HG03558 (cell line): ENCODE measurements around the gene CHAF1A.

ENCODE experiments used
- ATAC-seq: cut with Tn5 transposase; IDR thresholded peaks from one replicate; pipeline ENCODE4 v1.9.1; 2021; ENCODE audit warnings: moderate number of reproducible peaks; ENCODE audit not compliant: unreplicated experiment; ENCODE audit errors: extremely low read depth

Gene CHAF1A

GRCh38 chr19:4449639-4450028 lies 47.2 kb downstream of the CHAF1A start:
- no peak for ATAC-seq

GRCh38 chr19:4452230-4452990 lies 50.0 kb downstream of the CHAF1A start:
- no peak for ATAC-seq

DNA sequence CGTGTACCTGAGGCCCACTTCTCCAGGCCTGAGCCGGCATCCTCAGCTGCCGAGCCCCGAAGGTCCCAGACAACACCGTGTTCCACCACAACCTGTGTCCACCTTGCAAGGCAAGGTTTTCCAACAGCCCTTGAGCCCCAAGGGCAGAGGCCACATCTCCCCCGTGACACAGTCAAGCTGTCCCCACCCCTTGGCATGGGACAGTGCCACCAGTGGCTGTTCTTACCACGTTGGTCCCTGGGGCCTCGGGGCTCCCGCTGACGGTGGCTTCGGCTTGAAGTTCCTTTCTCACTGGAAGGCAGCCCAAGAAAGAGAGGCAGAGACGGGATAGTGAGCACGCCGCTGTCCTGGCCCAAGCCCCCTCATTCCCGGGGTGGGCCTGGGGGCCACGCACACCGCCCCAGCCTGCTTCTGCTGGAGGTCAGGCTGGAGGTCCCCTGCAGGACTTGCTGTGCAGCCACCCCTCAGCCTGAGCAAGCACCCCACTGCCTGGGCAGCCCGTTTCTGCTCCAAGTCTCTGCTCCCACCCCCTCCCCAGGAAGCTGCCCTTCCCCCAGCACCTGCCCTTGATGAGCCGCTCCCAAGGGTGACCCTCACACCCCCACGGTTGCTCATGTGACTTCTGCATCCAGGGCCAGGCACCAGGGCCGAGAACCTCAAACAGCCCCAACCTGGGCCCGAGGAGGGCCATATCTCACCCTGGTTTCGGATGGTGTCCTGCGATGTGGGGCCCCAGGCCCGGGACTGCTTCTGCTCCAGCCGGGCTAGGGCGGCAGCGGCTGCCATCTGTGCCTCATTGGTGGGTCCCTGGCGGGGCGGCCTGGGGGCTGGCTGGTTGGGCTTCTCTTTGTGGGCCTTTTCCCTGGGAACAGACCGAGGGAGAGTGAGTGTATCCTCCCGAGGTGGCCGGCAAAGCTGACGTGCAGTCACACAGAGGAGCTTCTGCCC lies 51.1 kb downstream of the CHAF1A start:
- no peak for ATAC-seq

- ATAC-seq = no peak
Observed at GRCh38 chr19:4454747-4455718, 52.6 kb downstream of the CHAF1A start.

DNA sequence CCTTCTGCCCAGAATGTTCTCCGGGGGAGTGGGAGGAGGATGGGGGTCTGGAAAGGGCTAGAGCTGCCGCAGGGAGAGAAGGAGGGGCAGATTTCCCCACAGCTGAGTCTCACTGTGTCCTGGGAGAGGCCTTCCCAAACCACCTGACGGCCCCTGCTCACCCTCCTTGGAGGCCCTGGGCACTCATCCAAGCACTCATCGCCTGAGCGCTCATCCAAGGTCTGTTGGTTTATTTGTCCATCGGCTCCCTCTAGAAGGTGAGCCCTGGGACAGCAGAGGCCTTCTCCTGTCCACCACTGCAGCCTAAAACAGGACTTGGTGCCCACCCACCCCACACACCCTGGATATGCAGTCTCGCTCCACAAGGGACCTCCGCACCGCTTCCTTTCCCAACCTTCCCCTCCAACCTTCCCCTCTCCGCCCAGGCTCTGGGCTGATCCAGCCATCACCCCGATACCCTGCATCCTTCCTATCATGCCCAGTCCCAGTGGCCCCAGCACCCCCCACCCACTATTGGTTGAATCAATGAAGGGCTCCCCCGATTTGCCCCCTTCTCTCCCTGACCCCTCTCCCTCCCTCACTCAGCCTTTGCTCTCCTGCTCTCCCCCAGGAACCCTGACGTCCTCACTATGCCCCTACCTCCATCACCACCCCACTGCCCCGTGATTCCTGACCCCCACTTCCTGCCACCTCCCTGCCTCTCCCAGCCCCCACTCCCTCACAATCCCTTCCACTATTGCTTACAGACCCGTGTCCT lies 53.5 kb downstream of the CHAF1A start:
- no peak for ATAC-seq

DNA sequence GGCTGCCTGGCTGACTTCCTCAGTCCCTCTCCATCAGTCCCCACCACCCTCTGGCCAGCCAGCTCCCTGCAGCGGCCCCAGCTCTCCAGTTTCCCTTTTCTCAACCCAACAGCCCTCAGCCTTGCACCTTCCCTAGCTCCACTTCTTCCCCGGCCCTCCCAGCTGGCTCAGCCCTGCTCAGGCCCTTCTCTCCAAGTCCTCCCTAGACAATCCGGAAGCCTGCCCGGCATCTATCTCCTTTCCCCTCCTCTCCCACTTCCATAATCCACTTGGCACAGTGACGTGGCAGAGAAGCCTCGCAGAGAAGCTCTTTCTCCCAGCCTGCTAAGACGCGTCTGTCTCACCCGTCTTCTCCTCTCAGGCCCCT lies 54.0 kb downstream of the CHAF1A start:
- ATAC-seq = no peak

- ATAC-seq = no peak
Observed at GRCh38 chr19:4456843-4457653, 54.6 kb downstream of the CHAF1A start.

DNA sequence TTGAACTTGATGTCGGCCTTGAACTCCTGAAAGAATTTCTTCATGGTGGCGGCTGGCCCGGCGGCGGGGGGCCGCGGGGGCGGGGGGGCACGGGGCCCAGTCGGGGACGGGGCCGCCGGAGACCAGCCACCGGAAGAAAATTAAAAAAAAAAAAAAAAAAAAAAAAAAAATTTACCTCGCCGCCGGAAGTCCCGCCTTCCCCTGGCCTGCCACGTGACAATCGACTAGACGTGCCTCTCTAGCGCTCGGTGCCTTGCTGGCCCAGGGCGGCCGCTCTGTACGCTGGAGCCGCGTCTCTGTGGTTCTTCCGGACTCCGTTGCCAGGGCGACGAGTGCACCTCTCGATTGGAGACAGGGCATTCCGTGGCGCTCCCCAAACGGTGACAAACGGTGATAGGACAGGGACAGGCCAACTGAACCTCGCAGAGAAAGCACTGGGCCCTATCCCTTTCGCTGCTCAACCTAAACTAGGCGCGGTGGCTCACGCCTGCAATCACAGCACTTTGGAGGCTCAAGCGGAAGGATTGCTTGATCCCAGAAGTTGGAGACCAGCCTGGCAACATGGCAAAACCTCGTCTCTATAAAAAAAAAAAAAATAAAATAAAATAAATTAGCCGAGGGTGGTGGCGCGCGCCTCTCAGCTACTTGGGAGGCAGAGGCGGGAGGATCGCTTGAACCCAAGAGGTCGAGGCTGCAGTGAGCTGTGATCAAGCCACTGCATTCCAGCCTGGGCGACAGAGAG lies 55.4 kb downstream of the CHAF1A start, which contains the start of gene UBXN6:
UBXN6 (minus strand) TSS at position 141 of the 742 bp plus-strand sequence; CDS start at position 44, 97 bp downstream.
- ATAC-seq = peak; percentile 85

- no peak for ATAC-seq
Observed at GRCh38 chr19:4464815-4465581, 62.6 kb downstream of the CHAF1A start.

- no peak for ATAC-seq
Observed at GRCh38 chr19:4467835-4468234, 65.4 kb downstream of the CHAF1A start.

GRCh38 chr19:4471403-4472173 lies 69.1 kb downstream of the CHAF1A start:
- ATAC-seq = peak; percentile 74

GRCh38 chr19:4472174-4472974 lies 69.9 kb downstream of the CHAF1A start, which contains the start of gene HDGFL2:
HDGFL2 (plus strand) TSS chr19:4472297; CDS start chr19:4472351, 54 bp downstream.
- ATAC-seq = no peak

- ATAC-seq = no peak
Observed at GRCh38 chr19:4473011-4473762, 70.7 kb downstream of the CHAF1A start.

DNA sequence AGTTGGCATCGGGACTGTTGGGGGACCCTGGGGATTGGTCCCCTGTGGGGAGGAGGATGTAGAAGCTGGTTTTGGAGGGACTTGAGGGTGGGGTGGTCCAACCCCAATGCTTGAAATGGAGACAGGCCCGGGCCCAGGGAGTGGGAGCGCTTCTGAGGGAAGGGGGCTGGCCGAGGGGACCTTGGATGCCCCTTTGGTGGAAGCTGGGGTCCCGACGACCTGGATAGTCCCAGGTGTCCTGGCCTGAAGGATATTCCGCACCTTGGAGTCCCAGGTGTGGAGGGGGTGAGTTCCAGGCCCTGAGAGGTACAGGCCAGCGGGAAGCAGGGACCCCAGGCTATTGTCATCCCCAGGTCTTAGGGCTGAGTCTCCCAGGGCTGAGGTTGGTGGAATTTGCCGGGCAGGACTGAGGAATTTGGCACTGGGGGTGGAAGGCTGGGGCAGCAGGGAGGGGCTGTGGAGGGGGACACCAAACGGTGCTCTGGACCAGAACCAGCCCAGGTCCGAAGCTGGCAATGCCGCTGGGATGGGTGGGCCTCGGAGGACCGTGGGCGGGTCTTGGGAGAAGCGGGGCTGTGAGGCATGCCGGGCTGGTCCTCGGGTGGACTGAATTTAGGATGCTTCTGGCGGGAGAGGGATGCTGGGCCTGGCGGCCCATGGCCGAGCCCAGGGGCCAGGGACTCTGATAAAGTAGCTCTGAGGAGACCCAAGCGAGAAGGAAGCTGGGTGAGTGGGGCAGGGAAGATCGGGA lies 71.5 kb downstream of the CHAF1A start:
- ATAC-seq = no peak
